GM10266 (cell line): ENCODE data around the gene BTBD17.

ENCODE experiments used
- DNase-seq: peaks from one replicate; pipeline ENCODE4 v3.0.0; 2012; ENCODE audit errors: extremely low spot score
- CTCF ChIP-seq: IDR thresholded peaks from 2 replicates; pipeline ENCODE4 v1.5.1; 2012; ENCODE audit warnings: mild to moderate bottlenecking, low read depth; ENCODE audit not compliant: control insufficient read depth, insufficient read depth; ENCODE audit errors: missing control alignments

Gene BTBD17

GRCh38 chr17:74342224-74342623 is 19.4 kb downstream of the BTBD17 start:
- no peak for TF ChIP-seq CTCF
- DNase-seq, result no peak

DNA sequence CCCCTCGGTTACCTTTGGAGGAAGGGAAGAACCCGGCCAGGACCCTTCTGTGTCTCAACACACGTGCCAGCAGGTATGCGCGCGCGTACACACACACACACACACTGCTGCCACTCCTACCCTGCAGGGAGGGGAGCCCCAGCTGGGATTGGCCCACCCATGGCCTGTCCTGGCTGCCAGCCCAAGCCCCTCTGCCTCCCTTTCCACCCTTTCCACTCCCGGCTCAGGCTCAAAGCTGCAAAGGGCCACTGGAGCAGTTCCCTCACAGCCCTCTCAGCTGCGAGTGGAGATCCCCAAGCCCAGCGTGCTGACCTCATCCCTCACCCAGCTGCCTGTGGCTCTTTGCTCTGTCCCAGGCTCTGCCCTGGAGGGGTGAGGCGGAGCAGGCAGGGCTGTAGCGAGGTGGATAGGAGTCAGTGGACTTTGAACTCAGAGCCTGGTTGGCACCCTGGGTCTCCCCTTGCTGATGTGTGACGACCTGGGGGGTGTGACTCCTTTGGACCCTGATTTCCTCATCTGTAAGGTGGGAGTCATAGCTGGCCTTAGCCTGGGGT is 21.1 kb downstream of the BTBD17 start:
- DNase-seq, result no peak
- no peak for TF ChIP-seq CTCF

GRCh38 chr17:74339537-74340195 is 22.0 kb downstream of the BTBD17 start:
- DNase-seq, result no peak
- no peak for TF ChIP-seq CTCF

DNA sequence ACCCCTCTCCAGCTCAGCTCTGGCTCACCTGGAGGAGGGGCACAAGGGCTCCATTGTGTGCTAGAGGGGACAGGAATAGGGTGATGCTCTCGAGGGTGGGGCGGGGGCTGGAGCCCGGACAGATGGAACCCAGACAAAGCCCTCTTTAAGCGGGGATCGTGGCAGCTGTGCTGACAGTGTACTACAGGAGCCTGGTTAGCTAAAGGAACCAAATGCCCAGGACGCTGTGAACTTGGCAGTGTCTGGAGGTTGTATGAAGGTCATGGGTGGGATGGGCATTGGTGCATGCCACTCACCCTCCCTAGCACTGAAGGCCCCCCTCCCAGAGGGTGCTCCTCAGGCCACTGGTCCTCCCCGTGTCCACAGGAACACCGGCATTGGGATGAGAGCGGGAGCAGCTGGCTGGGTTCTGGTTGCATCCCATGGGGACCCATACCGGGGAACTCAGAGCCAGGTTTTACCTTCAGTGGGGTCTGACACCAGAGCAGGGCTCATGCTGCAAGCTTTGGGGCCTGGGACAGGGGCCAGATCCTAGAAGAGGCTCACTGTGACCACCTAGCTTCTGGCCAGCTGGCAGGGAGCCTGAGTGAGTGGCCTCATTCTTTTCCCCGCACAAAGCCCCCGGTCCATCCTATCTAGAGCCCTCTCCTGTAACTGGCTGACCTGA is 23.7 kb downstream of the BTBD17 start:
- no peak for DNase-seq
- no peak for TF ChIP-seq CTCF

- DNase-seq, result no peak
- no peak for TF ChIP-seq CTCF
Measured at GRCh38 chr17:74336307-74336706, 25.4 kb downstream of the BTBD17 start.

DNA sequence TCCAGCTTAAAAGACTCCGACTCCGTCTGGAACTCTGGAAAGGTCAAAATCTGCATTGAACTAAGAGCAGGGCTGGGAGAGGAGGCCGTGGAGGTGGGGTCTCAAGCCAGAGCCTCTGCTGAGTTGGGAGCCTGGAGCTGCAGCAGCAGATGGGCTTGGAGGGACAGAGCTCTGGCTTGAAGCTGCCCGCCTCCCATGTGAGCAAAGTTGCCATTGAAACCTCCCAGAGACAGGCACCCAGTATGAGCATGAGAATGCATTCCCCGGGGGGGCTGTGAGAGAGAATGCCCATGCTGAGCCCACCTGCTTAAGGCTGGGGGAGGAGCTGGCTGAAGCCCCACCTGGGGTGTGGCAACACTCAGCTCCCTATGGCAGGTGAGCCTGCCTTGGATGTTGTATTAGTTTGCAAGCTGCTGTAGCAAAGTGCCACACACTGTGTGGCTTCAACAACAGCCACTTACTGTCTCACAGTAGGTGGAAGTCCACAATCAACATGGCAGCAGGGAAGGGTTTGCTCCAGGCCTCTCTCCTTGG is 26.1 kb downstream of the BTBD17 start:
- TF ChIP-seq CTCF, result no peak
- no peak for DNase-seq
